Mammary epithelial cell (primary cell): ENCODE measurements around the gene TNFAIP8.

ENCODE experiments used
- EZH2 ChIP-seq: IDR thresholded peaks from 2 replicates; pipeline ENCODE4 v1.6.1; 2012; ENCODE audit warnings: low read length, inconsistent platforms, borderline replicate concordance
- TF ChIP-seq, protein P1 (sequence below), 2 donors: IDR thresholded peaks in 1 of 2; conservative IDR thresholded peaks in 1 of 2; 2 replicates each; pipeline ENCODE4 v1.5.1; 2011 to 2012; ENCODE audit warnings: inconsistent platforms in 2 of 2, low read length in 2 of 2, mild to moderate bottlenecking in 2 of 2, control low read depth in 1 of 2, low read depth in 1 of 2; ENCODE audit not compliant: insufficient read depth in 1 of 2; ENCODE audit errors: extremely low read depth in 1 of 2

DNA sequence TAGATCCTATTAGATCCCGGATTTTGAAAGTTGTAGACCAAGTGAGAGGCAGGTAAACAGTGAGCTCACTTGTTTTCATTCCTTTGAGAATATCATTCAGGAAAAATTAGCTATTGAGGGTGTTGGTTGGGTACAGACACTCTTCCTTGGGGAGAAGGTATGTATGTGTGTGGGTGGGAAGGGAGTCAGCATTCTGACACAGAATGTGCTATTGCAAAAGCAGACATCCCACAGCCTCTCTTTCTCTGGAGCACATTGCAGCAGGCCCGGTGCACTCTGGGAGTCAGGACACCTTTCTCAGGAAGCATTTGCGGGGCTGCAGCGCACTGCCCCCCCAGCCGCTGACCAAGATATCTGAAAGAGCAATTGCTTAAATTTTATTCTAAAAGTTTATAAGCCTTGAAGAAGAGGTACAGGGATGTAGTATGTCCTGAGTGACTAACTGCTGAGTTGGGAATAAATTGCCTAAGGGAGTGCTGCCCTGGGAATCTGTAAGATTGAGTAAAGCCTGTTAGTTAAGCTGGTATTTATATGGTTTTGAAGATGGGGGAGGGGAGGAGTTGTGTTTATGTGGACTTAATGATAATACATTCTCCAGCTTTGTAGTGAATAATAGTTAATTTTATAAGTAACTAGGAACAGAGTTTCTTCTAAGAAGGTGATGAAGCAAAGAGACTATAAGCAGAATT lies 5.2 kb downstream of the TNFAIP8 start:
- TF ChIP-seq, protein P1, sequence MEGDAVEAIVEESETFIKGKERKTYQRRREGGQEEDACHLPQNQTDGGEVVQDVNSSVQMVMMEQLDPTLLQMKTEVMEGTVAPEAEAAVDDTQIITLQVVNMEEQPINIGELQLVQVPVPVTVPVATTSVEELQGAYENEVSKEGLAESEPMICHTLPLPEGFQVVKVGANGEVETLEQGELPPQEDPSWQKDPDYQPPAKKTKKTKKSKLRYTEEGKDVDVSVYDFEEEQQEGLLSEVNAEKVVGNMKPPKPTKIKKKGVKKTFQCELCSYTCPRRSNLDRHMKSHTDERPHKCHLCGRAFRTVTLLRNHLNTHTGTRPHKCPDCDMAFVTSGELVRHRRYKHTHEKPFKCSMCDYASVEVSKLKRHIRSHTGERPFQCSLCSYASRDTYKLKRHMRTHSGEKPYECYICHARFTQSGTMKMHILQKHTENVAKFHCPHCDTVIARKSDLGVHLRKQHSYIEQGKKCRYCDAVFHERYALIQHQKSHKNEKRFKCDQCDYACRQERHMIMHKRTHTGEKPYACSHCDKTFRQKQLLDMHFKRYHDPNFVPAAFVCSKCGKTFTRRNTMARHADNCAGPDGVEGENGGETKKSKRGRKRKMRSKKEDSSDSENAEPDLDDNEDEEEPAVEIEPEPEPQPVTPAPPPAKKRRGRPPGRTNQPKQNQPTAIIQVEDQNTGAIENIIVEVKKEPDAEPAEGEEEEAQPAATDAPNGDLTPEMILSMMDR (conservative IDR thresholded peaks at IDR 0.05 in 1 of 2, IDR thresholded peaks at IDR 0.05 in 1 of 2; ENCODE audit: extremely low read depth in 1 of 2, insufficient read depth in 1 of 2, low read depth in 1 of 2, low read length in 2 of 2) = no peak
- TF ChIP-seq EZH2 = no peak
